Measurements from ENCODE around the gene MOSPD3.

DNA sequence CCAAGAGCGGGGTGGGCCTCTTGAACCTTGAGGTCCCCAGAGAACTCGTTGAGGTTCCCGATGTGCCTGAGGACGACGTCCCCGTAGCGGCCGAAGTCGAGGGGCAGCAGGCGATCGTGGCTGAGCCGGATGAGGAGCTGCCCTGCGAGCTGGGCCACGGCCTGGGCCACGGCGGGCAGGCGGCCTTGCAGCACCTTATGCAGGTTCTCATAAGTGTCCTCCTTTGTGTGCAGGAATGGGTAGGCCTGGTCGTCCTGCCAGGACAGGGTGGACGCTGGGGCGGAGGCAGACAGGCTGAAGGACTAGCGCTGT lies 14.9 kb downstream of the MOSPD3 start:
- TF ChIP-seq, protein P1, sequence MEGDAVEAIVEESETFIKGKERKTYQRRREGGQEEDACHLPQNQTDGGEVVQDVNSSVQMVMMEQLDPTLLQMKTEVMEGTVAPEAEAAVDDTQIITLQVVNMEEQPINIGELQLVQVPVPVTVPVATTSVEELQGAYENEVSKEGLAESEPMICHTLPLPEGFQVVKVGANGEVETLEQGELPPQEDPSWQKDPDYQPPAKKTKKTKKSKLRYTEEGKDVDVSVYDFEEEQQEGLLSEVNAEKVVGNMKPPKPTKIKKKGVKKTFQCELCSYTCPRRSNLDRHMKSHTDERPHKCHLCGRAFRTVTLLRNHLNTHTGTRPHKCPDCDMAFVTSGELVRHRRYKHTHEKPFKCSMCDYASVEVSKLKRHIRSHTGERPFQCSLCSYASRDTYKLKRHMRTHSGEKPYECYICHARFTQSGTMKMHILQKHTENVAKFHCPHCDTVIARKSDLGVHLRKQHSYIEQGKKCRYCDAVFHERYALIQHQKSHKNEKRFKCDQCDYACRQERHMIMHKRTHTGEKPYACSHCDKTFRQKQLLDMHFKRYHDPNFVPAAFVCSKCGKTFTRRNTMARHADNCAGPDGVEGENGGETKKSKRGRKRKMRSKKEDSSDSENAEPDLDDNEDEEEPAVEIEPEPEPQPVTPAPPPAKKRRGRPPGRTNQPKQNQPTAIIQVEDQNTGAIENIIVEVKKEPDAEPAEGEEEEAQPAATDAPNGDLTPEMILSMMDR (IDR thresholded peaks at IDR 0.05; ENCODE audit: borderline replicate concordance, extremely low read depth, low read length, poor library complexity, severe bottlenecking): no peak
- no peak for TF ChIP-seq EZH2 (IDR thresholded peaks at IDR 0.05; ENCODE audit: borderline replicate concordance, low read depth, low read length, severe bottlenecking)

Measured in DND-41 (cell line).